Kidney tubule cell (primary cell): Measurements from ENCODE around the gene ZNF445.
"Not testable (repeated sequence)": the region's sequence is repeated elsewhere in the genome, so short reads cannot be mapped to it uniquely, and the experiment has no call there.

ENCODE experiments used
- DNase-seq: peaks from one replicate; pipeline ENCODE4 v3.0.0-alpha.2; 2018; ENCODE audit warnings: low spot score

ZNF445 gene

DNA sequence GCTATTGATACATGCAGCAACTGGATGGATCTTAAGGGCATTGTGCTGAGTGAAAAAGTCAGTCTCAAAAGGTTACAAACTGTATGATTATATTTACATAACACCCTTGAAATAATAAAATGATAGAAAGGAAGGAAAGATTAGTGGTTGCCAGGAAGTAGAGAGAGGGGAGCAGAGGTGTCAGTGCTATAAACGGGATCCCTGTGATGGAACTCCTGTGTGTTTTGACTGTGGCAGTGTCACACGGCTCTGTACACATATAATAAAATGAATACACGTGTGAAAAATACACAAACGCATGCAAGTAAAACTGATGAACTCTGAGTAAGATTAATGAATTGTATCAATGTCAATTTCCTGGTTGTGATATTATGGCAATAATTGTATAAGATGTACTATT, 78.6 kb downstream of the ZNF445 start:
- no peak for DNase-seq

GRCh38 chr3:44398271-44398670, 79.2 kb downstream of the ZNF445 start:
- DNase-seq, result not testable (repeated sequence)

- DNase-seq, result no peak
Measured at GRCh38 chr3:44396200-44397171, 81.0 kb downstream of the ZNF445 start.

DNA sequence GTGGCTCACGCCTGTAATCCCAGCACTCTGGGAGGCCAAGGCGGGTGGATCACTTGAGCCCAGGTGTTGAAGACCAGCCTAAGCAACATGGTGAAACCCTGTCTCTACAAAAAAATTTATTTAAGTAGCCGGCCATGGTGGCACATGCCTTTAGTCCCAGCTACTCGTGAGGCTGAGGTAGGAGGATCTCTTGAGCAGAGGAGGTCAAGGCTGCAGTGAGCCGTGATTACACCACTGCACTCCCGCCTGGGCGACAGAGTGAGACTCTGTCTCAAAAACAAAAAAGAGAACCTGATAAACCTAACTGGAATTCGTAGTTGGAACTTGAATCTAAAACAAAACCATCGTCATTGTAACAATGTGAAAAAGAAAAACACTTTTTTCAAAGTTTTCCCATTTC, 81.8 kb downstream of the ZNF445 start:
- DNase-seq, result no peak

- no peak for DNase-seq
Measured at GRCh38 chr3:44392489-44392888, 85.0 kb downstream of the ZNF445 start.

DNA sequence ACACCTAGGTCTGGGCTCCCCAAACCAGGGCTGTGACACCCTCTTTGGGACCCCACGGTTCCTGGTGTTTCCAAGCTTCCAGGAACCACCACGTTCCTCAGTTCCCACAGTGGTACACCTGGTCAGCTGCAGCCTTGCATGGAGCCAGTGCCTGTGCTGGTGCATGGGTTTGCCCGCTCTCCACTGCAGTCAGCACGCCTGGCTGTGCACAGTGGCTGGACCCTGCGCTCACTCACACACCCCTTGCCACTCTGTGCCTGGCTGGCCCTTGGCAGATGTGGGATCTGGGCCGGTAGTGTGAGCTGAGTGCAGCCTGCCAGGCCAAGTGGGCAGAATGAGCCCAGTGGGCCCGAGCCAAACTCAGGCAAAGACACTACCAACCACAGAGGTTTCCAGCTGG, 90.1 kb downstream of the ZNF445 start:
- DNase-seq, result no peak
